SU-DHL-6 (cell line): ENCODE data around the gene DLL1.

Experiments
- EZH2phosphoT487 ChIP-seq: fragments of 200-600 bp; sonication (generic), shearing (Covaris generic); conservative IDR thresholded peaks from 2 replicates; pipeline ENCODE4 v1.6.1; 2018; ENCODE audit warnings: mild to moderate bottlenecking, antibody characterized with exemption, low read length, moderate library complexity, mixed read lengths
- TF ChIP-seq, protein P1 (sequence below): fragments of 200-600 bp; sonication (generic); IDR thresholded peaks from one replicate; pipeline ENCODE4 v1.5.1; 2017; ENCODE audit warnings: antibody characterized with exemption, mild to moderate bottlenecking, low read length, moderate library complexity; ENCODE audit not compliant: insufficient read depth, poor library complexity, severe bottlenecking

DNA sequence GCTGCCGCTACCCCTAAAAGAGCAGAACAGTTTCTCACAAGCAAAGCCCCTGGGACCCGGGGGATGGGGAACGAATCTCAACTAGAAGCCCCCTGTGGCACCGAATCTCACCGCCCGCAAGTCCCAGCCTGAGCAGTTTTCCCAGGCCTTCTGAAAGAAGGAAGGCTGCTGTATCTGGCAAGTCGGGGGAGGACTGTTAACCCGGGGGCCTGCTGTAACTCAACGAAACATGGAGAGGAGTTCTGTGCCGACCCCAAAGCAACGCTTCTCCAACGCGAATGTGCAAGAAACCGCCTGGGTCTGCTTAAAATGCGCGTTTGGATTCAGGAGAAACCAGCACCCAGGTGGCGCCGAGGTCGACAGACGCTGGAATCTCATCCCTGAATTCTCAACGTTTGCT lies 34.2 kb downstream of the DLL1 start:
- TF ChIP-seq, protein P1, sequence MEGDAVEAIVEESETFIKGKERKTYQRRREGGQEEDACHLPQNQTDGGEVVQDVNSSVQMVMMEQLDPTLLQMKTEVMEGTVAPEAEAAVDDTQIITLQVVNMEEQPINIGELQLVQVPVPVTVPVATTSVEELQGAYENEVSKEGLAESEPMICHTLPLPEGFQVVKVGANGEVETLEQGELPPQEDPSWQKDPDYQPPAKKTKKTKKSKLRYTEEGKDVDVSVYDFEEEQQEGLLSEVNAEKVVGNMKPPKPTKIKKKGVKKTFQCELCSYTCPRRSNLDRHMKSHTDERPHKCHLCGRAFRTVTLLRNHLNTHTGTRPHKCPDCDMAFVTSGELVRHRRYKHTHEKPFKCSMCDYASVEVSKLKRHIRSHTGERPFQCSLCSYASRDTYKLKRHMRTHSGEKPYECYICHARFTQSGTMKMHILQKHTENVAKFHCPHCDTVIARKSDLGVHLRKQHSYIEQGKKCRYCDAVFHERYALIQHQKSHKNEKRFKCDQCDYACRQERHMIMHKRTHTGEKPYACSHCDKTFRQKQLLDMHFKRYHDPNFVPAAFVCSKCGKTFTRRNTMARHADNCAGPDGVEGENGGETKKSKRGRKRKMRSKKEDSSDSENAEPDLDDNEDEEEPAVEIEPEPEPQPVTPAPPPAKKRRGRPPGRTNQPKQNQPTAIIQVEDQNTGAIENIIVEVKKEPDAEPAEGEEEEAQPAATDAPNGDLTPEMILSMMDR = no peak
- no peak for TF ChIP-seq EZH2phosphoT487
